CD14-positive monocyte (primary cell): ENCODE measurements around the gene NTN3. TPM values are rescaled to one million over a fixed set of nuclear protein-coding genes. Genes with fewer than 3 reads are reported as not detected.

Experiments
- DNase-seq, 3 donors: peaks; one replicate each; pipeline ENCODE4 v3.0.0-alpha.2; 2011 to 2022
- H2AFZ ChIP-seq: 2 replicates; pipeline ENCODE4 v1.6.0; 2012; ENCODE audit warnings: mild to moderate bottlenecking, low read depth, low read length, inconsistent platforms; ENCODE audit not compliant: insufficient read depth, poor library complexity, severe bottlenecking
- H3K27ac ChIP-seq, 2 donors: 1 replicate in 1 of 2; 2 replicates in 1 of 2; pipeline ENCODE4 v1.5.1; 2012 to 2013; ENCODE audit warnings: low read length in 2 of 2, control low read depth in 1 of 2, inconsistent platforms in 1 of 2, low read depth in 1 of 2, mild to moderate bottlenecking in 1 of 2
- H3K27me3 ChIP-seq, 2 donors: one replicate each; pipeline versions ENCODE4 v1.6.0 to v1.6.1; 2011 to 2013; ENCODE audit warnings: low read length in 2 of 2; ENCODE audit not compliant: control insufficient read depth in 2 of 2, insufficient read depth in 2 of 2
- H3K36me3 ChIP-seq, 2 donors: replicated peaks in 1 of 2; 1 replicate in 1 of 2; 2 replicates in 1 of 2; pipeline versions ENCODE4 v1.5.1 to v1.6.1; 2012 to 2013; ENCODE audit warnings: low read length in 2 of 2, control low read depth in 1 of 2, inconsistent platforms in 1 of 2, mild to moderate bottlenecking in 1 of 2; ENCODE audit not compliant: insufficient read depth in 2 of 2, control insufficient read depth in 1 of 2
- H3K4me1 ChIP-seq, 2 donors: 1 replicate in 1 of 2; 2 replicates in 1 of 2; pipeline versions ENCODE4 v1.5.1 to v1.6.1; 2012 to 2013; ENCODE audit warnings: low read length in 2 of 2, control low read depth in 1 of 2, inconsistent platforms in 1 of 2, mild to moderate bottlenecking in 1 of 2, moderate library complexity in 1 of 2; ENCODE audit not compliant: insufficient read depth in 2 of 2, control insufficient read depth in 1 of 2
- H3K4me2 ChIP-seq: replicated peaks from 2 replicates; pipeline ENCODE3; 2012; ENCODE audit warnings: low read length, moderate library complexity, mild to moderate bottlenecking; ENCODE audit not compliant: poor library complexity, severe bottlenecking; ENCODE audit errors: extremely low read depth
- H3K4me3 ChIP-seq, 3 experiments: fragments of 200-600 bp in 1 of 3; sonication (generic) in 1 of 3; replicated peaks in 1 of 3; 1 replicate in 2 of 3; 2 replicates in 1 of 3; pipeline ENCODE4 v1.5.1; 2011 to 2013; ENCODE audit warnings: low read length in 3 of 3, mild to moderate bottlenecking in 3 of 3, control low read depth in 2 of 3, low read depth in 2 of 3, inconsistent platforms in 1 of 3, moderate library complexity in 1 of 3
- H3K79me2 ChIP-seq: 2 replicates; pipeline ENCODE4 v1.6.0; 2012; ENCODE audit warnings: mild to moderate bottlenecking, control low read depth, inconsistent platforms, low read length, moderate library complexity; ENCODE audit not compliant: insufficient read depth
- H3K9ac ChIP-seq: 2 replicates; pipeline ENCODE4 v1.6.0; 2017; ENCODE audit warnings: low read length, mild to moderate bottlenecking; ENCODE audit not compliant: insufficient read depth, poor library complexity, severe bottlenecking
- H3K9me3 ChIP-seq, 2 donors: replicated peaks in 1 of 2; 1 replicate in 1 of 2; 2 replicates in 1 of 2; pipeline versions ENCODE4 v1.5.1 to v1.6.1; 2012 to 2013; ENCODE audit warnings: low read length in 2 of 2, control low read depth in 1 of 2; ENCODE audit not compliant: control insufficient read depth in 1 of 2, insufficient read depth in 1 of 2
- H4K20me1 ChIP-seq: 2 replicates; pipeline ENCODE4 v1.6.0; 2012; ENCODE audit warnings: mild to moderate bottlenecking, low read length, control low read depth, moderate library complexity; ENCODE audit not compliant: insufficient read depth
- H3K27ac Mint-ChIP-seq, 7 donors: one replicate each; pipeline ENCODE4 v1.8.0; 2020; ENCODE audit warnings: mild to moderate bottlenecking in 7 of 7, mixed read lengths in 7 of 7, moderate library complexity in 6 of 7, inconsistent platforms in 2 of 7
- H3K27me3 Mint-ChIP-seq, 3 donors: one replicate each; pipeline ENCODE4 v1.8.0; 2021 to 2022; ENCODE audit warnings: low read depth in 3 of 3, mild to moderate bottlenecking in 3 of 3, mixed read lengths in 3 of 3, moderate library complexity in 3 of 3, inconsistent platforms in 1 of 3
- H3K36me3 Mint-ChIP-seq, 2 donors: one replicate each; pipeline ENCODE4 v1.8.0; 2020; ENCODE audit warnings: mixed read lengths in 2 of 2, inconsistent platforms in 1 of 2, mild to moderate bottlenecking in 1 of 2
- H3K4me1 Mint-ChIP-seq: one replicate; pipeline ENCODE4 v1.8.0; 2020; ENCODE audit warnings: mild to moderate bottlenecking, mixed read lengths
- H3K4me3 Mint-ChIP-seq, 2 donors: one replicate each; pipeline ENCODE4 v1.8.0; 2020; ENCODE audit warnings: mild to moderate bottlenecking in 2 of 2, mixed read lengths in 2 of 2, moderate library complexity in 1 of 2
- H3K9me3 Mint-ChIP-seq, 7 donors: one replicate each; pipeline ENCODE4 v1.8.0; 2020 to 2022; ENCODE audit warnings: mixed read lengths in 7 of 7, mild to moderate bottlenecking in 6 of 7, moderate library complexity in 6 of 7, inconsistent platforms in 2 of 7
- WGBS: methylation state at CpG from one replicate; pipeline ENCODE4 v1.1.5; 2013; ENCODE audit warnings: missing lambda C conversion rate; ENCODE audit not compliant: insufficient coverage; 5-methylcytosine and 5-hydroxymethylcytosine counted together
- intact Hi-C, 2 donors: fragments of 100-400 bp; cut with micrococcal nuclease; formaldehyde crosslinking; loops; one replicate each; pipeline versions ENCODE4 v1.15.0 to v1.15.1; 2023
- polyA plus RNA-seq, 3 donors: library from polyadenylated mRNA; depleted of rRNA in 1 of 3; unstranded in 2 of 3; stranded (reverse) in 1 of 3; fragments of 300-500 nt in 2 of 3; fragments of >200 nt in 1 of 3; fragmentation: Illumina TruSeq in 2 of 3; gene quantifications; 1 replicate in 2 of 3; 2 replicates in 1 of 3; pipeline ENCODE4 v1.2.3, GENCODE V29; 2012 to 2021
- TF ChIP-seq, protein P1 (sequence below): fragments of 200-600 bp; IDR thresholded peaks from one replicate; pipeline ENCODE4 v1.8.0; 2022; ENCODE audit warnings: antibody characterized with exemption, mild to moderate bottlenecking

NTN3 gene
- polyA plus RNA-seq, 3 donors, result not detected

DNA sequence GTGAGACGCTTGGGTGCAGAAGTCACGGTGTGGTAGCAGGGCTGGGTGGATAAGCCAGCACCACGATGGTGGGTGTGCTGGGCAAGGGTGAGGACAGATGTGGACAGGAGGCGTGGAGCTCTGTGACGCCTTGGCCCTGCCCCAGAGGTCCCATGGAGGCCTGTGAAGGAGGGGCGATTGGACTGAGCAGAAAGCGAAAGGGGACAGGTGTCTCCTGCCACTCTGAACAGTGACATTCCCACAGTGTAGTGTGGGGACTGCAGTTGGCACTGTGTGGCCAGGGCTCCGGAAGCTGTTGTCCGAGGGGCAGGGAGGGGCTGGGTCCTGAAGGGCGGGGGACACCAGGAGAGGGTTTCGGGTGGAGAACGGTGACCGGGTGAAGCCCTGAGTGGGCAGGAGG is 11.2 kb downstream of the NTN3 start:
- Histone ChIP-seq H2AFZ (no peak overlapping the region), H3K9me3 (no peaks in the 10 kb centered on the region), H3K36me3 (no peaks in the 10 kb centered on the region), H3K4me3 (no peak overlapping the region), H3K4me2 (no peak overlapping the region), H4K20me1 (peaks cover 24% of the 10 kb centered on the region), H3K27me3 (no peaks in the 10 kb centered on the region), H3K9ac (no peak overlapping the region), H3K4me1 (peaks cover 16 to 27% of the 10 kb centered on the region in 2 donors), H3K79me2 (peaks cover 67% of the 10 kb centered on the region), H3K27ac (no peak overlapping the region)
- peaks cover 0 to 3% (median 1%) of the 10 kb centered on the region in 3 donors for H3K27me3 Mint-ChIP-seq
- peaks cover 15 to 55% of the 10 kb centered on the region in 2 donors for H3K36me3 Mint-ChIP-seq
- WGBS, result 87% methylated on average over 11 of the region's 13 CpGs
- no peak for DNase-seq
- no peak overlapping the region for H3K4me3 Mint-ChIP-seq
- peak overlapping the region in 1 of 7 donors; percentile 50 for H3K27ac Mint-ChIP-seq
- H3K4me1 Mint-ChIP-seq, result peaks cover 50% of the 10 kb centered on the region
- TF ChIP-seq, protein P1, sequence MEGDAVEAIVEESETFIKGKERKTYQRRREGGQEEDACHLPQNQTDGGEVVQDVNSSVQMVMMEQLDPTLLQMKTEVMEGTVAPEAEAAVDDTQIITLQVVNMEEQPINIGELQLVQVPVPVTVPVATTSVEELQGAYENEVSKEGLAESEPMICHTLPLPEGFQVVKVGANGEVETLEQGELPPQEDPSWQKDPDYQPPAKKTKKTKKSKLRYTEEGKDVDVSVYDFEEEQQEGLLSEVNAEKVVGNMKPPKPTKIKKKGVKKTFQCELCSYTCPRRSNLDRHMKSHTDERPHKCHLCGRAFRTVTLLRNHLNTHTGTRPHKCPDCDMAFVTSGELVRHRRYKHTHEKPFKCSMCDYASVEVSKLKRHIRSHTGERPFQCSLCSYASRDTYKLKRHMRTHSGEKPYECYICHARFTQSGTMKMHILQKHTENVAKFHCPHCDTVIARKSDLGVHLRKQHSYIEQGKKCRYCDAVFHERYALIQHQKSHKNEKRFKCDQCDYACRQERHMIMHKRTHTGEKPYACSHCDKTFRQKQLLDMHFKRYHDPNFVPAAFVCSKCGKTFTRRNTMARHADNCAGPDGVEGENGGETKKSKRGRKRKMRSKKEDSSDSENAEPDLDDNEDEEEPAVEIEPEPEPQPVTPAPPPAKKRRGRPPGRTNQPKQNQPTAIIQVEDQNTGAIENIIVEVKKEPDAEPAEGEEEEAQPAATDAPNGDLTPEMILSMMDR, result no peak
- H3K9me3 Mint-ChIP-seq, result peaks cover 0 to 2% (median 0%) of the 10 kb centered on the region in 7 donors
- intact Hi-C loops, result no loop called here

GRCh38 chr16:2482708-2483534 is 11.8 kb downstream of the NTN3 start:
- H3K4me1 ChIP-seq, result peaks cover 23 to 29% of the 10 kb centered on the region in 2 donors
- H3K79me2 ChIP-seq, result peaks cover 65% of the 10 kb centered on the region
- no peak overlapping the region for H3K27ac ChIP-seq
- no peak overlapping the region for H3K4me2 ChIP-seq
- WGBS, result 87% methylated on average over 20 of the region's 32 CpGs
- no peak overlapping the region for H3K4me3 ChIP-seq
- H3K27ac Mint-ChIP-seq, result peak overlapping the region in 2 of 7 donors; percentile 22 to 64
- H2AFZ ChIP-seq, result no peak overlapping the region
- no peak overlapping the region for H3K4me3 Mint-ChIP-seq
- H3K36me3 ChIP-seq, result no peaks in the 10 kb centered on the region
- peaks cover 18 to 55% of the 10 kb centered on the region in 2 donors for H3K36me3 Mint-ChIP-seq
- DNase-seq, result no peak
- H4K20me1 ChIP-seq, result peaks cover 24% of the 10 kb centered on the region
- no peaks in the 10 kb centered on the region for H3K27me3 ChIP-seq
- TF ChIP-seq, protein P1, result no peak
- peaks cover 50% of the 10 kb centered on the region for H3K4me1 Mint-ChIP-seq
- H3K9me3 Mint-ChIP-seq, result peaks cover 0 to 2% (median 0%) of the 10 kb centered on the region in 7 donors
- peaks cover 2 to 5% (median 4%) of the 10 kb centered on the region in 3 donors for H3K27me3 Mint-ChIP-seq
- no peak overlapping the region for H3K9ac ChIP-seq
- no peaks in the 10 kb centered on the region for H3K9me3 ChIP-seq
- intact Hi-C loops, result no loop called here
